Smooth muscle cell (in vitro differentiated cells): ENCODE data around the gene GPR107. TPM values are rescaled to one million over a fixed set of nuclear protein-coding genes. Genes with fewer than 3 reads are reported as not detected.

Experiments
- DNase-seq: peaks from one replicate; lab custom pipeline; 2025; ENCODE audit not compliant: unreplicated experiment; lab: John Stamatoyannopoulos, UW
- H2AFZ ChIP-seq: fragments of 200-600 bp; sonication (generic); 2 replicates; pipeline ENCODE4 v1.6.0; 2016; ENCODE audit warnings: antibody characterized with exemption, low read depth, mild to moderate bottlenecking
- H3F3A ChIP-seq: fragments of 200-600 bp; sonication (generic); 2 replicates; pipeline ENCODE4 v1.6.0; 2017; ENCODE audit warnings: antibody characterized with exemption, low read depth
- H3K27ac ChIP-seq: fragments of 200-600 bp; sonication (generic); 2 replicates; pipeline ENCODE4 v1.5.1; 2016; ENCODE audit warnings: low read depth, mild to moderate bottlenecking
- H3K27me3 ChIP-seq: fragments of 200-600 bp; sonication (generic); 2 replicates; pipeline ENCODE4 v1.6.1; 2016; ENCODE audit warnings: low read depth, mild to moderate bottlenecking
- H3K36me3 ChIP-seq: fragments of 200-600 bp; sonication (generic); 2 replicates; pipeline ENCODE4 v1.5.1; 2016; ENCODE audit warnings: low read depth
- H3K4me1 ChIP-seq: fragments of 200-600 bp; sonication (generic); 2 replicates; pipeline ENCODE4 v1.5.1; 2016; ENCODE audit warnings: low read depth
- H3K4me2 ChIP-seq: fragments of 200-600 bp; sonication (generic); 2 replicates; pipeline ENCODE4 v1.6.0; 2016; ENCODE audit warnings: mild to moderate bottlenecking
- H3K4me3 ChIP-seq: fragments of 200-600 bp; sonication (generic); 2 replicates; pipeline ENCODE4 v1.5.1; 2016; ENCODE audit warnings: mild to moderate bottlenecking
- H3K79me2 ChIP-seq: fragments of 200-600 bp; sonication (generic); 2 replicates; pipeline ENCODE4 v1.6.0; 2016; ENCODE audit warnings: low read depth, mild to moderate bottlenecking
- H3K9ac ChIP-seq: fragments of 200-600 bp; sonication (generic); 2 replicates; pipeline ENCODE4 v1.6.0; 2016; ENCODE audit warnings: low read depth
- H3K9me3 ChIP-seq: fragments of 200-600 bp; sonication (generic); replicated peaks from 2 replicates; pipeline ENCODE4 v1.5.1; 2016; ENCODE audit warnings: low read depth
- H4K20me1 ChIP-seq: fragments of 200-600 bp; sonication (generic); 2 replicates; pipeline ENCODE4 v1.6.0; 2016; ENCODE audit warnings: low read depth
- WGBS: methylation state at CpG from one replicate; pipeline ENCODE4 v1.1.7; 2016; ENCODE audit warnings: low lambda C conversion rate; 5-methylcytosine and 5-hydroxymethylcytosine counted together
- polyA plus RNA-seq: library from polyadenylated mRNA; unstranded; fragments of >200 nt; fragmentation: Nextera tagmentation; extraction: Ambion mirVana; gene quantifications from 2 replicates; pipeline ENCODE4 v1.2.1, GENCODE V29; 2016
- total RNA-seq: library from RNA; depleted of rRNA; stranded (reverse); fragments of >200 nt; gene quantifications from 2 replicates; pipeline ENCODE4 v1.2.3, GENCODE V29; 2014
- TF ChIP-seq, protein P1 (sequence below): fragments of 200-600 bp; sonication (generic); IDR thresholded peaks from 2 replicates; pipeline ENCODE4 v1.5.1; 2017; ENCODE audit warnings: borderline replicate concordance, mild to moderate bottlenecking, antibody characterized with exemption; ENCODE audit not compliant: insufficient read depth, poor library complexity, severe bottlenecking

GPR107 gene
- total and polyA plus RNA-seq, 2 experiments from 2014 or later, result 16.2 to 42.7 TPM

DNA sequence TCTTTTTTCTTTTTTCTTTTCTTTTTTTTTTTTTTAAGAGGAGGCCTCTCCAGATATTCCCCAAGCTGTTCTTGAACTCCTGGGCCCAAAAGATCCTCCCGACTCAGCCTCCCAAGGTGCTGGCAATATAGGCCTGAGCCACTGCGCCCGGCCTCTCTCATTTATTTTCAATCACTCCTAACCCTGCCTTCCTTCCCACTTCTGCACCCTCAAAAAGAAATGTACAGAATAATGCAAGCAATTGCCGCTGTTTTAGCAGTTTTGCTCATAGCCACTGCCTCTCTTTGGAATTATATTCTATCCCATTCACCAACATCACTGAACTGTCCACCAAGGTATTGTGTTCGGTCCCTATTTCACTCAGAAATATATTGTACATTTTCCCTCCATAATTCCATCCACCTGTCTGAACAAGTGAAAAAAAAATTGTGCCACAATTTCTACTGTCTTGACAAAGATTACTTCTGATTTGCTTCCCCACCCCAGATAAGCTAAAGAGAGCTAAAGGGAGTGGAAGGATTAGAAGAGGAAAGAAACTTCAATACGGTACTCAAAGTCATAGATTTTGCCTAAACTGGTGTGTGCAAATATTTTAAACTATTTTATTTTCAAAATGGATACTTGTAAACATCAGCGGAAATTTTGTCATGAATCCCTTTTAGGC lies 12.6 kb upstream of the GPR107 start:
- Histone ChIP-seq H3K9ac (no peak overlapping the region), H3K4me1 (peaks cover 12% of the 10 kb centered on the region), H3K36me3 (no peaks in the 10 kb centered on the region), H3K27ac (no peak overlapping the region), H3K4me3 (peak overlapping the region; percentile 91), H3K79me2 (peaks cover 56% of the 10 kb centered on the region), H3K9me3 (no peaks in the 10 kb centered on the region), H3K4me2 (peak overlapping the region; percentile 98), H3K27me3 (no peaks in the 10 kb centered on the region), H3F3A (peaks cover 7% of the 10 kb centered on the region), H2AFZ (no peak overlapping the region), H4K20me1 (peaks cover 54% of the 10 kb centered on the region)
- no peak for DNase-seq
- TF ChIP-seq, protein P1, sequence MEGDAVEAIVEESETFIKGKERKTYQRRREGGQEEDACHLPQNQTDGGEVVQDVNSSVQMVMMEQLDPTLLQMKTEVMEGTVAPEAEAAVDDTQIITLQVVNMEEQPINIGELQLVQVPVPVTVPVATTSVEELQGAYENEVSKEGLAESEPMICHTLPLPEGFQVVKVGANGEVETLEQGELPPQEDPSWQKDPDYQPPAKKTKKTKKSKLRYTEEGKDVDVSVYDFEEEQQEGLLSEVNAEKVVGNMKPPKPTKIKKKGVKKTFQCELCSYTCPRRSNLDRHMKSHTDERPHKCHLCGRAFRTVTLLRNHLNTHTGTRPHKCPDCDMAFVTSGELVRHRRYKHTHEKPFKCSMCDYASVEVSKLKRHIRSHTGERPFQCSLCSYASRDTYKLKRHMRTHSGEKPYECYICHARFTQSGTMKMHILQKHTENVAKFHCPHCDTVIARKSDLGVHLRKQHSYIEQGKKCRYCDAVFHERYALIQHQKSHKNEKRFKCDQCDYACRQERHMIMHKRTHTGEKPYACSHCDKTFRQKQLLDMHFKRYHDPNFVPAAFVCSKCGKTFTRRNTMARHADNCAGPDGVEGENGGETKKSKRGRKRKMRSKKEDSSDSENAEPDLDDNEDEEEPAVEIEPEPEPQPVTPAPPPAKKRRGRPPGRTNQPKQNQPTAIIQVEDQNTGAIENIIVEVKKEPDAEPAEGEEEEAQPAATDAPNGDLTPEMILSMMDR, result no peak
- WGBS, result 88% methylated on average over 7 of the region's 7 CpGs

- peaks cover 48% of the 10 kb centered on the region for H4K20me1 ChIP-seq
- DNase-seq, result no peak
- peak overlapping the region; percentile 81 for H3K9ac ChIP-seq
- peaks cover 7% of the 10 kb centered on the region for H3F3A ChIP-seq
- H3K27ac ChIP-seq, result peak overlapping the region; percentile 81
- peaks cover 56% of the 10 kb centered on the region for H3K79me2 ChIP-seq
- 2% methylated on average over 29 of the region's 31 CpGs for WGBS
- no peaks in the 10 kb centered on the region for H3K9me3 ChIP-seq
- H3K4me2 ChIP-seq, result peak overlapping the region; percentile 98
- peaks cover 12% of the 10 kb centered on the region for H3K4me1 ChIP-seq
- H3K4me3 ChIP-seq, result peak overlapping the region; percentile 91
- H3K36me3 ChIP-seq, result no peaks in the 10 kb centered on the region
- TF ChIP-seq, protein P1, result no peak
- H2AFZ ChIP-seq, result peak overlapping the region; percentile 46
- H3K27me3 ChIP-seq, result no peaks in the 10 kb centered on the region
These were observed 11.9 kb upstream of the GPR107 start for GRCh38 chr9:130041648-130042405.

- Histone ChIP-seq H2AFZ (peak overlapping the region; percentile 46), H3K9ac (peak overlapping the region; percentile 81), H3K36me3 (no peaks in the 10 kb centered on the region), H3K4me3 (peak overlapping the region; percentile 91), H3K27me3 (no peaks in the 10 kb centered on the region), H3K27ac (peak overlapping the region; percentile 81), H3K4me2 (peak overlapping the region; percentile 98), H3K79me2 (peaks cover 51% of the 10 kb centered on the region), H4K20me1 (peaks cover 43% of the 10 kb centered on the region), H3K4me1 (peaks cover 12% of the 10 kb centered on the region), H3K9me3 (no peaks in the 10 kb centered on the region), H3F3A (peaks cover 7% of the 10 kb centered on the region)
- no peak for DNase-seq
- TF ChIP-seq, protein P1, result no peak
- WGBS, result 1% methylated on average over 45 of the region's 68 CpGs
These were observed 11.3 kb upstream of the GPR107 start for GRCh38 chr9:130042406-130042884.
